Gastrocnemius medialis (tissue), 4 donors: ENCODE measurements around the gene CPT2.

Experiments used
- POLR2A ChIP-seq, 2 donors: fragments of 450-650 bp; IDR thresholded peaks; one replicate each; pipeline ENCODE4 v1.6.1; 2017; ENCODE audit warnings: antibody characterized with exemption in 2 of 2, mild to moderate bottlenecking in 2 of 2, moderate library complexity in 2 of 2
- TF ChIP-seq, protein P1 (sequence below), 5 experiments: fragments of 450-650 bp in 3 of 5; fragments of 200-600 bp in 2 of 5; sonication (generic) in 2 of 5; IDR thresholded peaks in 4 of 5; conservative IDR thresholded peaks in 1 of 5; 1 replicate in 4 of 5; 2 replicates in 1 of 5; pipeline ENCODE4 v1.5.1; 2016 to 2019; ENCODE audit warnings: antibody characterized with exemption in 5 of 5, mild to moderate bottlenecking in 3 of 5, moderate library complexity in 3 of 5

DNA sequence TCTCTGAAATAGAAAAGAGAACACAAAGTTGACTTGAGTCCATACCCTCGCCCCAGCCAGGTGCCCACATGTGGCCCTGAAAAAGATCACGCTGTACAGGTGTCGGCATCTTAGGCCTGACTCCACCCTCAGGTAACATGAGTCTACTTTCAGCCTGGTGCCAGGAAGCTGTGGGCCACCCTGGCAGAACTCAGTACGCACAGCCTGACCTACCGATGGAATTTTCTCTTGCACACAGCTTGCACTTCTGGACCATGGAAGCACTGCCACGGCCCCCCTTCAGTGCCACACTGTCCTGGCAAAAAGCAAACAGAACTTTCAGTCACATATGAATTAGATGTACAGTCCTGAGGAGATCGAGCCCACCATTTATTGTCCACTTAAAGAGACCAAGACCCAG lies 21.6 kb downstream of the CPT2 start:
- TF ChIP-seq, protein P1, sequence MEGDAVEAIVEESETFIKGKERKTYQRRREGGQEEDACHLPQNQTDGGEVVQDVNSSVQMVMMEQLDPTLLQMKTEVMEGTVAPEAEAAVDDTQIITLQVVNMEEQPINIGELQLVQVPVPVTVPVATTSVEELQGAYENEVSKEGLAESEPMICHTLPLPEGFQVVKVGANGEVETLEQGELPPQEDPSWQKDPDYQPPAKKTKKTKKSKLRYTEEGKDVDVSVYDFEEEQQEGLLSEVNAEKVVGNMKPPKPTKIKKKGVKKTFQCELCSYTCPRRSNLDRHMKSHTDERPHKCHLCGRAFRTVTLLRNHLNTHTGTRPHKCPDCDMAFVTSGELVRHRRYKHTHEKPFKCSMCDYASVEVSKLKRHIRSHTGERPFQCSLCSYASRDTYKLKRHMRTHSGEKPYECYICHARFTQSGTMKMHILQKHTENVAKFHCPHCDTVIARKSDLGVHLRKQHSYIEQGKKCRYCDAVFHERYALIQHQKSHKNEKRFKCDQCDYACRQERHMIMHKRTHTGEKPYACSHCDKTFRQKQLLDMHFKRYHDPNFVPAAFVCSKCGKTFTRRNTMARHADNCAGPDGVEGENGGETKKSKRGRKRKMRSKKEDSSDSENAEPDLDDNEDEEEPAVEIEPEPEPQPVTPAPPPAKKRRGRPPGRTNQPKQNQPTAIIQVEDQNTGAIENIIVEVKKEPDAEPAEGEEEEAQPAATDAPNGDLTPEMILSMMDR (IDR thresholded peaks at IDR 0.05 in 4 of 5, conservative IDR thresholded peaks at IDR 0.05 in 1 of 5): no peak
- TF ChIP-seq POLR2A (IDR thresholded peaks at IDR 0.05): no peak
